HG02852 (cell line): Measurements from ENCODE around the gene FANCC.

Experiments
- ATAC-seq: cut with Tn5 transposase; IDR thresholded peaks from one replicate; pipeline ENCODE4 v1.9.1; 2021; ENCODE audit warnings: mild to moderate bottlenecking, moderate library complexity; ENCODE audit not compliant: unreplicated experiment

The FANCC gene

GRCh38 chr9:95090023-95090791 lies 227.3 kb downstream of the FANCC start:
- no peak for ATAC-seq

DNA sequence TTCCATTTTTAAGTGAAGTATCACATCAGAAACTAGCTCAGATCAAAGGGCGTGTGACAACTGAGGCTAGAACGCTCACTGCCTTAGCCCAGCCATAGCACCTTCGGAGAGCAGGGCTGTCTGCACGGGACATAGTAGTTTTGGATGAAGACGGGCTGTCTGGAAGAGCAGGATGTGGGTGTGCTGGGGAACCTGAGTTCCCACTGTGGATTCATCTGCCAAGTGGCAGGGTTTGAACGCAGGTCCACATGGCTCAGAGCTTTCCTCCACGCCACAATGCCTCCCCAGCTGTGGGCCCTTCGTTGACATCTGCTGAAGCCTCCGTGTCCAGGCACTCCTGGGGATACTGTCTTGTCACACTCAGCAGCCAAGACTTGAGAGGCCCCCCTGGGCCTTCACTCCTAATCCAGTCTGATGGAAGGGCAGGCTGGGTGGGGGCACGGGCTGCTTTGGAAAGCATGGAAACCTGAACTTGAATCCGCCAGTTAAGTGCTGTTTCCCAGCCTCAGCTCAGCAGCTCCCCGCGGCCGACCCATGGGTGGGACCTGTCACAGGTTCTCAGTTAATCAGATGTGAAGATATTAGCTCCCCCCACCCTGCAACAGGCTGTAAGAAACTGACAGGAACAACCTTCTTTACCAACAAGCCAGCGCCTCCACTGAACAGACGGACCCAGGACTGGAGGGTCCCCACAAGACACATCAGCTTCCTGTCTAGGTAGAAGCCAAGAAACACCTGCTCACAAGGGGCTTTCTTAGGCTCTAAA lies 228.1 kb downstream of the FANCC start:
- ATAC-seq = no peak

GRCh38 chr9:95088421-95089161 lies 228.9 kb downstream of the FANCC start:
- no peak for ATAC-seq

DNA sequence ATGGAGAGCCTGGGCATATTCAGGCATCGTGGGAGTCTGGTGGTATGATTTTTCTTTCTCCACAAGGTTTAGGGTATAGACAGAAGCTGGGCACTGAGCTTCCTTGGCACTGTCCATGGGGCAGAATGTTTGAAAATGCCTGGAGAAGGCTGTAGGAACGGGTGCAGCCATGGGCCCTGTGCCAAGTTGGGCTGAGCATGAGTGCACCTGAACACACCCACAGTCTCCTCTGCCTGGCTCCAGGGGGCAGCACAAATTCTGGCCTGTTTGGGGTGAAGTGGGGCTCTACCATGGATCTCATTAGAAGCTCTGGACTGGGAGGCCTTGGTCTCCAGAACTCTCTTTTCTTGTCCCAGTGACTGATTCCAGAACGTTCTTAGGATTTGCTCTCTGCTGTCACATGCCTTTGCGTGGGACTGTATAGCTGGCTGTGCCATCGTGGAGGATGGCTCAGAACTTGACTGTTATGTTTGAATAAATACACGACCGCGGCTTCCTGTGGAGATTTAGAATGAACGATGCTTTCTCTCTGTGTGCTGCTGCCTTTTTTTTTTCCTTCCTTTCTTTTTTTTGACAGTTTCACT lies 229.8 kb downstream of the FANCC start:
- ATAC-seq = no peak

DNA sequence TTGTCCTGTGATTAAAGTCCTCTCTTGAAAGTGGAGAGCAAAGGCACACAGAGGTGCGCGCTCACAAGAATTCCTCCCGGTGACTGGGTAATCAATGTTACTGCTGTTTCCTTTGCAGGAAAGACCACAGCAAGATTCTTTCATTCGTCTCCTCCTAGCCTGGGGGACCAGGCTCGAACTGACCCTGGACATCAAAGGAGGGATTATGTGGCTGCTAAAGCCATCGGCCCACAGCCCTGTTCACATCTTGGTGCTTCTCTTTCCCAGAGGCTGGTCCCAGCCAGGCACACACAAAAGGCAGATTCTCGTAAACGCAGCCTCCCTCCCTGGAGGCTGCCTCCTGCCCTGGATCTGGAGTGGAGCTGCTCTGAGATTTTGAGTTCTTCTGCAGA lies 230.9 kb downstream of the FANCC start:
- no peak for ATAC-seq

DNA sequence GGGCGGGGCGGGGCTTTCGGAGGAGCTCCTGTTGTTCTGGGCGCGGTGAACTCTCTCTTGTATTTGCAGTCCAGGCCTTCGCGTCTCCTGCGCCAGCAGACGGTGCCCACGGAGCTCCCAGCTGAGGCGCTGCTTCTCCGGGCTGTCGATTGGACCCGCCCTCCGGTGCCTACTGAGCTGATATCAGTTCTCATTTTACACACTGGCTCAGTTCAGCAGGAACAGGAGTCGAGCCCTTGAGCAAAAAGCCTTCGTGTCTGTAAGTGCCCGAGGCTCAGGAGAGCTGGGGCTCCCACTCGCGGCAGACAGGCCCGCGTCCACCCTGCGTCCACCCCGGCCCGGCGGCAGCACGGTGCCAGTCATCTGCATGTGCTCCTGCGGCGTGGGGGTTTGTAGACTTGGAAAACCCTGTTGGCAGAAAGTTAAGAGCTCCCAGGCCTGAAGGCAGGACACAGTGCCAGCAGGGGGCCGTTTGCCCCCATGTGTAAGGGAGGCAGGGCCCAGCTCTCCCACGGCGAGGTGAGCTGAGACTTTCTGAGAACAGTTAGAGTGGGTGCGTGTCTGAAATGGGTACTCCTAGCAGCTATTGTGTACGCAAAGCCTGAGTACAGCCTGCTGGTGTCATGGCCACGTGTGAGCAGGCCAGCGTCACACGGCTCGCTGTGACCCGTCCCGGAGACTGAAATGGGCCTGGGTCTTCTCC lies 231.5 kb downstream of the FANCC start:
- ATAC-seq = no peak

DNA sequence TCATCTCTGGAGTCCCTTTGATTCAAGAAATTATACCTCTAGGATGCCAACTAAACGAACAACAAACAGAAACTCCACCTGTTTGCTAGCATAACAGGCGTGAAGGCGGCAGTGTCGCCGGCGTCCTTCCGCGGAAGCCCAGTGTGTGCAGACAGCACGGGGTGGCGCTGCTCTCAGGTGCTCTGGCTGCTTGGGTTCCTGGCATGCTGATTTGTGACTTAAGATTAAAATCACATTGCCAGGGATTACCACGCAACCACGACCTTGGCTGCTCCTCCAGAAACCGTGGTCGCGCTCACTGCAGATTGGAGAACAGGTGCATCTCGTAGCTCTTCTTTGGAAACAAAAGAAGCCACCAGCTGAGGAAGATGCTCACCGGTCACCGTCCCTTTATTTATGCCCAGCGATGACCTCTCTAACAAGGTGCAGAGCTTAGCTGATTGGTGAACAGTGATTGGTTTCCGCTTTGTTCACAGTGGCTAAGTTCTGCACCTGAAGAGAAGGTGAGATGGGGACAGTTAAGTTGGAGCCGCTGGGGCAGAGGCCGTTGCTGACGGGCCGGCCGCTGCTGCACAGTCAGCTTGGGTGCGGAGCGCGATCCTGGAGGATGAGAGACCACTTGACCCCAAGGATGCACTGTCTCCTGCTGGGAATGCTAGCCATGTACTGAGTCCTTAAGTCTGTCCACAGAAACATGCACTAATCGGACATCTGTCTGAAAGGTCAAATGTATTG lies 232.3 kb downstream of the FANCC start:
- no peak for ATAC-seq

- no peak for ATAC-seq
Measured at GRCh38 chr9:95084254-95084934, 233.1 kb downstream of the FANCC start.

DNA sequence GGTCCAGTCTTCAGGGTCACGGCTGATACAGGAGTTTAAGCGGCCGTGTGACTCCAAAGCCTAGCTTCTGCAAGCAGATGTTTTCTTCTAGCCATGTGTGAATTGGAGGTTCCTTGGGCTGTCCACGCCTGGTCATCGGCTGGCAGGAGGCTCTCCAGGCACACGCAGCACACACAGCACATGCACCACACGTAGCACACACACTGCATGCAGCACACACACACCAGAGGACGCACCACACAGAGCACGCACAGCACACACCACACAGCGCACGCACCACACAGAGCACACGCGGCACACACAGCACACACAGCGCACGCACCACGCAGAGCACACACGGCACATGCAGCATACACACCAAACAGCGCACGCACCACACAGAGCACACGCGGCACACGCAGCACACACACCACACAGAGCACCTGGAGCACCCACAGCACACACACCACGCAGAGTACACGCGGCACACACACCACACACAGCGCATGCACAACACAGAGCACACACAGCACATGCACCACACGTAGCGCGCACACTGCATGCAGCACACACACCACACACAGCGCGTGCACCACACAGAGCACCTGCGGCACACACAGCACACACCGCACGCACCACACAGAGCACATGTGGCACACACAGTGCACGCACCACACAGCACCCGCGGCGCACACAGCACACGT lies 234.3 kb downstream of the FANCC start:
- no peak for ATAC-seq

- no peak for ATAC-seq
Measured at GRCh38 chr9:95082401-95083084, 235.0 kb downstream of the FANCC start.

- no peak for ATAC-seq
Measured at GRCh38 chr9:95081998-95082397, 235.5 kb downstream of the FANCC start.

DNA sequence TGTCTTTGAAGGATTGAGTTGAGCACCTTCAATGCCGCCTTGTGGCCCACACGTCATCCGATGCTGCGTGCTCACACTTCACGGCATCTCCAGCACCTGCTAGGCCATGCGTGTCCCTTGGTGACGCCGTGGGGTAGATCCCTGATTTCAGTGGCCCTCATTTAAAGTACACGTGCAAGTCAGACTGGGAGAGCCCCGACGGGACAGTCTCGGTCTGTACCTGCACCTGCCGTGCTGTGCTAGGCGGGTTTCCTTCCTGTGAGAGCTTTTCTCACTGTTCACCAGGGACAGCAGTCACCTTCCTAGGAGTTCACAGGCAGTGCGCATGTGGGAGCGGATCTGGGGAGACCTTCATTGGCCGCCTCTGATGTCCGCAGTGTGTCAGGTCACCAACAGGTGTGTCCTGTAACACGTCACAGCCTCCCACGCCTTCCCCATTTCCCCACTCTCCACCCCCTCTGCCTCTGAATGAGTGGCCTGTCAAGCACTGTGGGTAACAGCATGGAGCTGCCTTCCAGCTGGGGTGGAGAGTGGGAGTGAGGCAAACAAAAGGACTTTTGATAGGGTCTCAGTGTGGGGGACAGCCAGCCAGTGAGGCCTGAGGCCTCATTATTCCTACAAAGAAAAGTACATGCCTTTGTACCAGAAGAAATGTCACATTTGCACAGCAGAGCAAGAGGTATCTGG lies 236.4 kb downstream of the FANCC start:
- no peak for ATAC-seq

DNA sequence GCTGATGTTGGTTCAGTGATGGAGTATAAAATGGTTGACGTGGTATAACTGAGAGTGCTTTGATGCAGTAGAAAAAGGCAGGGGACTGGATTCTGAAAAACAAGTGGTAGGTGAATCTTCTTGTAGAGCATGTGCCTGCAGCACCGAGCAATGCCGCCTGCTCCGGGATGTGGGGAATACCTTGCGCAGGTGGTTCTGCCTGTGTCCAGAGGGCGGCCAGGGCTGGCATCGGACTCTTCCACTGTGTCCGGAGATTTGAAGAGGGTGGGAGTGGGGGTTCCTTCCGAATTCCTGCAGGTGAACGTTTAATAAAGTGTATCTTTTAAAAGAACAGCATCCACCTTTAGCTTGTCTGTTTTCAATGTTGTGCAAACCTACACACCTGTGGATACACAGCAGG lies 238.0 kb downstream of the FANCC start:
- ATAC-seq = no peak

DNA sequence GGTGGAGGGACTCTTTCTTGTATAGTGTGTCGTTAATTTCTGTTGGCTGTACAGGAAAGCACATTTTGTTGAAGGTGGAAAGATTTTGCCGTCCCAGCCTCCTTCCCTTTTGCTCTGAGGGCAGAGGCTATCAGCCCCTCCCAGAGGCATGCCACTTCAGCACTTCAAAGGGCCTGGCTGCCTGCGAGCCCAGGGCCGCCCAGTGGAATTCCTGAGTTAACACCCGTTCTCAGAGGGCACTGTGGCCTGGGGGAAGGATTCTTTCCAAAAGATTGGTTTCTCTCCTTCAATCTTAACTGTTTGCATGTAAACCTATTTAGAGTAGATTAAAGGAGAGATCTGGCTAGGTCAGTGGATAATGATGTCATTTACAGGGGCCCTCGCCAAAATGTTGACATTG lies 238.6 kb downstream of the FANCC start:
- ATAC-seq = no peak

DNA sequence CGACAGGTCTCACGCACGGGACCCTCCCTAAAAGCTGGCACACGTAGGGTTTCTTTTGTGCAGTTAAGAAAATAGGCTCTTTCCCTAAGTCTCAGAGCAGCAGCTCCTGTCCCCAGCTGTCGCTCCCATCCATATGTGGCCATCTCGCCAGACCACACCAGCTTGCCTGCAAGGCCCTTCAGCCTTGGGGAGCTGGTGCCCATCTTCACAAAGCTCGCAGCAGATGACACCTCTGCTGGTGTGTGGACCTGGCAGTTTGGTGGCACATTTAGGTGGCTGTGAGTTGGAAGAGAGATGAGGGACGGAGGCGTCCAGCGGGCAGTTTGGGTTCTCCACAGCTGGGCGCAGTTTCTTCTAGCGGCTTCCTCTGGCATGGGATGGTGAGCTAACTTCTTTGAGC lies 239.0 kb downstream of the FANCC start:
- no peak for ATAC-seq

GRCh38 chr9:95077766-95078370 lies 239.6 kb downstream of the FANCC start:
- no peak for ATAC-seq

GRCh38 chr9:95077053-95077765 lies 240.3 kb downstream of the FANCC start:
- ATAC-seq = no peak
